ENCODE results near the gene PXK. TPM values are rescaled to one million over a fixed set of nuclear protein-coding genes. Genes with fewer than 3 reads are reported as not detected.

The PXK gene
- total RNA-seq, 1 donor: 57.9 TPM

DNA sequence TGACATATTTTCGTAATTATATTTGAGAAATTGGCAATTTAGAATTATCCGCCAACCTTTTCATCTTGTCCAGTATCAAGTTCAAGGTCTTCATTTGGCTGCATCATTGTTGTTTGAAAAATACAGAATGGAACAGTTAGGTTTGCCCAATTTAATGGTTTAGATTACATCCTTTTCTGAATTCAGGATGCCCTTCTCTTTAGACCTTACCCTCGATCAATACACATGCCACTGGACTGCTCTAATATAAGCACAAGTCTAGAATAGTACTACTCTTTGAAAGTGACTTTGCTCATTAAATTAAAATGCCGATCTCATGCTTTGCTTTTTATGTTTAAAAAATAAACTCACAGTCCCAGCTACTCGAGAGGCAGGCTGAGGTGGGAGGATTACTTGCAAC, 44.5 kb downstream of the PXK start:
- H3K4me3 ChIP-seq (ENCODE audit: low read depth, low read length): no peak overlapping the region
- TF ChIP-seq, protein P1, sequence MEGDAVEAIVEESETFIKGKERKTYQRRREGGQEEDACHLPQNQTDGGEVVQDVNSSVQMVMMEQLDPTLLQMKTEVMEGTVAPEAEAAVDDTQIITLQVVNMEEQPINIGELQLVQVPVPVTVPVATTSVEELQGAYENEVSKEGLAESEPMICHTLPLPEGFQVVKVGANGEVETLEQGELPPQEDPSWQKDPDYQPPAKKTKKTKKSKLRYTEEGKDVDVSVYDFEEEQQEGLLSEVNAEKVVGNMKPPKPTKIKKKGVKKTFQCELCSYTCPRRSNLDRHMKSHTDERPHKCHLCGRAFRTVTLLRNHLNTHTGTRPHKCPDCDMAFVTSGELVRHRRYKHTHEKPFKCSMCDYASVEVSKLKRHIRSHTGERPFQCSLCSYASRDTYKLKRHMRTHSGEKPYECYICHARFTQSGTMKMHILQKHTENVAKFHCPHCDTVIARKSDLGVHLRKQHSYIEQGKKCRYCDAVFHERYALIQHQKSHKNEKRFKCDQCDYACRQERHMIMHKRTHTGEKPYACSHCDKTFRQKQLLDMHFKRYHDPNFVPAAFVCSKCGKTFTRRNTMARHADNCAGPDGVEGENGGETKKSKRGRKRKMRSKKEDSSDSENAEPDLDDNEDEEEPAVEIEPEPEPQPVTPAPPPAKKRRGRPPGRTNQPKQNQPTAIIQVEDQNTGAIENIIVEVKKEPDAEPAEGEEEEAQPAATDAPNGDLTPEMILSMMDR (IDR thresholded peaks at IDR 0.05; ENCODE audit: insufficient read depth, low read depth, low read length): no peak
- no peak for DNase-seq (ENCODE audit: low read depth)

DNA sequence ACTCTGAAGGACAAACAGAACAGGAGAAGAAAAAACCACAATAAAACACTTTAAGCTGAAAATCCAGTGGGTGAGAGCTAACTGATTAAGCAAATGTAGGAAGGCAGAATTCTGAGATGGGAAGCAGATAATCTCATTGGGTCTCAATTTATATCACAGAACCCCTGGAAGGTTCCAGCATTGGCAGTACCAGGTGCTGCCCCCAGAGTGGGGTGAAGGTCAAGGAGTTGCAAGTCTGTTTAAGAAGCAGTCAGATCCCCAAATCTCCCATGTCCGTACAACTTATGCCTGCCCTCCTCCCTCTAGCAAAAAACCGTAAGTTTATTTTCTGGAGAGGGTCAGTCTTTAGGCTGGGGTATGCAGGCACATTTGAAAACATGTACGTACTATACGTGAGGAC, 45.1 kb downstream of the PXK start:
- DNase-seq (ENCODE audit: low read depth): no peak
- TF ChIP-seq, protein P1 (IDR thresholded peaks at IDR 0.05; ENCODE audit: insufficient read depth, low read depth, low read length): no peak
- H3K4me3 ChIP-seq (ENCODE audit: low read depth, low read length): no peak overlapping the region

DNA sequence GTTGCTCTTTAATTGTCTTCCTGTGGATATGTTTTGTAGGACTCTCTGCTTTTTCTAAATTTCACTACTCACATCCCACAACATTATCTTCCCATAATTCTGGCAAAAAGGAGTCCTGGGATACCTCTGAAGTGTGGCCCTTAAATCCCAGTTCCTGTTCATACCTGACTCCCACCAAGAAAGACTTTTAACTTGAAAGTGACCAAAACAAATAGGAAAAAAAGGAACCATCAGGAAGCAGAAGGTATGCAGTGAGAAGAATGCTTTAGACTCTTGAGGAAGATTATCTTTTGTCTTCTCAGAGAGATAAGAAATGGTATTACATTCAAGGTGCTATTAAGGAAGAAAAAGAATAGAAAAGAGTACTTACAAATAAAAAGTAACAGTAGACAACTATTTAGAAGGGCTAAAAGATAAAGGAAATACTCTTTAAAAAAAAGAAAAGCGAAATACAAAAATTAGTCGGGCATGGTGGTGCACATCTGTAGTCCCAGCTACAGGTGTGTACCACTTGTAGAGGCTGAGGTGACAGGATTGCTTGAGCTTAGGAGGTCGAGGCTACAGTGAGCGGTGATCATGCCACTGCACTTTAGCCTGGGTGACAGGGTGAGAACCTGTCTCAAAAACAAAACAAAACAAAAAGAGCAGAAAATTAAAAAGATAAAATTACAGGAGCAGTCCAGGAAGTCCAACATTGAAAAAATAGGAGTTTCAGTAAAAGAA, 46.8 kb downstream of the PXK start:
- no peak overlapping the region for H3K4me3 ChIP-seq (ENCODE audit: low read depth, low read length)
- TF ChIP-seq, protein P1 (IDR thresholded peaks at IDR 0.05; ENCODE audit: insufficient read depth, low read depth, low read length): no peak
- DNase-seq (ENCODE audit: low read depth): no peak

GRCh38 chr3:58383476-58383875, 50.8 kb downstream of the PXK start:
- H3K4me3 ChIP-seq (ENCODE audit: low read depth, low read length): no peak overlapping the region
- peak; percentile 24 for DNase-seq (ENCODE audit: low read depth)
- TF ChIP-seq, protein P1 (IDR thresholded peaks at IDR 0.05; ENCODE audit: insufficient read depth, low read depth, low read length): no peak

GRCh38 chr3:58383904-58384303, 51.2 kb downstream of the PXK start:
- H3K4me3 ChIP-seq (ENCODE audit: low read depth, low read length): no peak overlapping the region
- TF ChIP-seq, protein P1 (IDR thresholded peaks at IDR 0.05; ENCODE audit: insufficient read depth, low read depth, low read length): no peak
- DNase-seq (ENCODE audit: low read depth): peak; percentile 98

DNA sequence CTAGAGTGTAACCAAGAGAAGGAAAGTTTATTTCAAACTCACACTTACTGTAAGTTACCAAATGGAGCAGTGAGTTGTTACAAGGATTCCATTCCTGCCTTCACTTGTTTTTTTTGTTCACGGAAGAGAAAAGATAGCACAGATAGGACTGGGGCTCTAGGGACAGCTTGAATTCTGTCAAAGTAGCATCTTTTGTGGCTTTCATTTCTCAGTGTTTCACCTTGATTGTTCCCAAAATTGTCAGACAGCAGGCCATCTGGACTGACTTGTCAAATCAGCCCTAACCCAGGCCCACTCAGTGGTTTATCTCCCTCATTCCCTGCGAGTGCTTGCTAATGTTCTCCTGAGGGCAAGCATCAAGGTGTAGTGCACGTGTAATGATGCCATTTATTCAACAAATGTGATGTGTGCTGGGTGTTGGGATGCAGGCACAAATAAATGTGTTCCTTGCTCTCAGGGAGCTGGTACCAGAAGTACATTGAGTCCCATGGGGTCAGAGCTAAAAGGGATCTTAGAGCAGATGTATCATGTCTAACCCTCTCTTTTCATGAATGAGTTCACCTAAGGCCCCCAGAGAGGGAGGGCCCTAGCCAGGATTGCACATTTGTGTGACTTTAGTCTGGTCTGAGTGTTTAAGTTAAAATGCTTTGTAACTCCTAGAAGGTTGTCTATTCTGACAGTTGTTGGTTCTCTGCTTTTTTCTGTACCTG, 51.8 kb downstream of the PXK start:
- TF ChIP-seq, protein P1 (IDR thresholded peaks at IDR 0.05; ENCODE audit: insufficient read depth, low read depth, low read length): no peak
- DNase-seq (ENCODE audit: low read depth): peak; percentile 14
- no peak overlapping the region for H3K4me3 ChIP-seq (ENCODE audit: low read depth, low read length)

All from fibroblast of villous mesenchyme (primary cell).